ENCODE measurements around the gene ARAP3. TPM values are rescaled to one million over a fixed set of nuclear protein-coding genes. Genes with fewer than 3 reads are reported as not detected.

ARAP3 gene
- total RNA-seq, 1 donor from 2014 or later: 6.2 TPM

DNA sequence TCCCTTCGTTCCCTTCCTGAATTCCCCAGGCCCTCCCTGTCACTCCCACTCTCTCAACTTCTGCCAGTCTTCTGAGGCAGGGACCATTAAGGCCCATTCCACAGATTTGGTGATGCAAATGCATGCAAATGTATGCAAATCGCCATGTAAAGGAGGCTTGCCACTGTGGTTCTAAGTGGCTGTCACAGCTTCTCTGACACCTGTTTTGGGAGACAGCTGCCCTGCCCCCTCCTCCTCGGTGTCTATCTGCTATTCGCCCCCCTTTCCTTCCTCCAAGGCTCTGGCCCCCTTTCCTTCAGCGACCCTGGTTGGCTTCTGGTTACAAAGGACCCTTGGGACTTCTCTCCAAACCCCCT is 10.5 kb upstream of the ARAP3 start:
- Mint-ChIP-seq H3K4me1 (ENCODE audit: low read depth) (peaks cover 1% of the 10 kb centered on the region), H3K4me3 (ENCODE audit: low read depth) (peak overlapping the region; percentile 51), H3K27me3 (peaks cover 76% of the 10 kb centered on the region), H3K36me3 (ENCODE audit: insufficient read depth) (no peaks in the 10 kb centered on the region), H3K27ac (no peak overlapping the region), H3K9me3 (ENCODE audit: low read depth) (no peaks in the 10 kb centered on the region)
- DNase-seq (ENCODE audit: low spot score, unreplicated experiment): no peak
- TF ChIP-seq, protein P1, sequence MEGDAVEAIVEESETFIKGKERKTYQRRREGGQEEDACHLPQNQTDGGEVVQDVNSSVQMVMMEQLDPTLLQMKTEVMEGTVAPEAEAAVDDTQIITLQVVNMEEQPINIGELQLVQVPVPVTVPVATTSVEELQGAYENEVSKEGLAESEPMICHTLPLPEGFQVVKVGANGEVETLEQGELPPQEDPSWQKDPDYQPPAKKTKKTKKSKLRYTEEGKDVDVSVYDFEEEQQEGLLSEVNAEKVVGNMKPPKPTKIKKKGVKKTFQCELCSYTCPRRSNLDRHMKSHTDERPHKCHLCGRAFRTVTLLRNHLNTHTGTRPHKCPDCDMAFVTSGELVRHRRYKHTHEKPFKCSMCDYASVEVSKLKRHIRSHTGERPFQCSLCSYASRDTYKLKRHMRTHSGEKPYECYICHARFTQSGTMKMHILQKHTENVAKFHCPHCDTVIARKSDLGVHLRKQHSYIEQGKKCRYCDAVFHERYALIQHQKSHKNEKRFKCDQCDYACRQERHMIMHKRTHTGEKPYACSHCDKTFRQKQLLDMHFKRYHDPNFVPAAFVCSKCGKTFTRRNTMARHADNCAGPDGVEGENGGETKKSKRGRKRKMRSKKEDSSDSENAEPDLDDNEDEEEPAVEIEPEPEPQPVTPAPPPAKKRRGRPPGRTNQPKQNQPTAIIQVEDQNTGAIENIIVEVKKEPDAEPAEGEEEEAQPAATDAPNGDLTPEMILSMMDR (IDR thresholded peaks at IDR 0.05; ENCODE audit: unreplicated experiment): no peak

DNA sequence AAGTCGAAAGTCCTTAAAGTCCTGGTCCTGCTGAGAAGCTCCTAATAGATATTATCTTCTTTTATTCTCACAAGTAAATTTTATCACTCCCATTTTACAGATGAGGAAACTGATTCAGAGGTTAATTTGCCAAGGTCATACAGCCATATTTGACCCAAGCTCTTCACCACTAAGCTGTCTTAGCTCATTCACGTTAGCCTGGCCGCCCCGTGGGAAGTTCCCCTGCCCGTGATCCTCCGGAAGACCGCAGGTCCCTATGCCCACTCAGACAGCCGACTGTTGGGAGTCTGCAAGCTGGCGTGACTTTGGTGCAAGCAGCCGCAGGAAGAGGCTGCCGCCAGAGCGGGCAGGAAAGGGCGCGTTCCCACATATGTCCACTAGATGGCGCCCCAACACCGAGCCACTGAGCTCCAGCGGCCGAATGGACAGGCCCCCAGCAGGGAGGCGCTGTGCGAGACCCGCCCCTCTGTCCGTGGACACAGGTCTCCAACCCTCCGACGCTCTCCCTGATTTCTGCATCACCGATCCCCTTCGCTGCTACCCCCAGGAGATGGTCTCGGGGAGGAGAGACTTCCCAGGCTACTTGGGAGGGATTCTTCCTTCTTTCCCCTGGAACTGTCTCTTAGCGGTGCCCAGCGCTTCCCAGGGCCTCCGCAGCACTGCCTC is 10.0 kb upstream of the ARAP3 start:
- Mint-ChIP-seq H3K4me3 (ENCODE audit: low read depth) (peak overlapping the region; percentile 51), H3K27ac (no peak overlapping the region), H3K9me3 (ENCODE audit: low read depth) (no peaks in the 10 kb centered on the region), H3K36me3 (ENCODE audit: insufficient read depth) (no peaks in the 10 kb centered on the region), H3K4me1 (ENCODE audit: low read depth) (peaks cover 1% of the 10 kb centered on the region), H3K27me3 (peaks cover 71% of the 10 kb centered on the region)
- TF ChIP-seq, protein P1 (IDR thresholded peaks at IDR 0.05; ENCODE audit: unreplicated experiment): peak; percentile 97
- peak; percentile 89 for DNase-seq (ENCODE audit: low spot score, unreplicated experiment)

DNA sequence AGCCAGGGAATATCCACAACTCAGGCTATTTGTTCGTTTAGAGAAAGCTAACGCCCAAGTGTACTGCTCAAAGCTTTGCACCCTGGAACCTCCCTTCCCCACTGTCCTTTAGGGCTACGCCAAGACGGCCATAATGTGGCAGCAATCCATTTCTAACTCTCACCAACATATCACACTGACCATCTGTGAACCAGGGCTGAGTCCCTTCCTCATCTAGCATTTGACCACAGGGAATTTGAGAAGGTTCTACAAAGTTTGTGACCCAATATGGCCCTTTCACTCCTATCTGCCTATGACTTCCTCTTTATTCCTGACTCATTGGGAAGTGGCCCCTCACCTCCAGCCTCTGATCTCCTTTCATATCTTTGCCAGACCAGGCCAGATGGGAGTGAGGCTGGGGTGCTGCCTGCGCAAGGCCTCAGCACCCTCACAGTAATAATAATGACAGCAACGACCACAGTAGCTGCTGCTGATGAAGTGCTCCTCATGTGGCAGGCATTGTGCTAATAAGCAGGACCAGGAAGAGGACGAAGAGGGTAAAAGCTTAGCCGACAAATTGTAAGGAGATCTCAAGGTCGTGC is 9.3 kb upstream of the ARAP3 start:
- H3K9me3 Mint-ChIP-seq (ENCODE audit: low read depth): no peaks in the 10 kb centered on the region
- H3K4me1 Mint-ChIP-seq (ENCODE audit: low read depth): peaks cover 1% of the 10 kb centered on the region
- H3K36me3 Mint-ChIP-seq (ENCODE audit: insufficient read depth): no peaks in the 10 kb centered on the region
- DNase-seq (ENCODE audit: low spot score, unreplicated experiment): no peak
- peaks cover 69% of the 10 kb centered on the region for H3K27me3 Mint-ChIP-seq
- no peak overlapping the region for H3K27ac Mint-ChIP-seq
- TF ChIP-seq, protein P1 (IDR thresholded peaks at IDR 0.05; ENCODE audit: unreplicated experiment): no peak
- no peak overlapping the region for H3K4me3 Mint-ChIP-seq (ENCODE audit: low read depth)

DNA sequence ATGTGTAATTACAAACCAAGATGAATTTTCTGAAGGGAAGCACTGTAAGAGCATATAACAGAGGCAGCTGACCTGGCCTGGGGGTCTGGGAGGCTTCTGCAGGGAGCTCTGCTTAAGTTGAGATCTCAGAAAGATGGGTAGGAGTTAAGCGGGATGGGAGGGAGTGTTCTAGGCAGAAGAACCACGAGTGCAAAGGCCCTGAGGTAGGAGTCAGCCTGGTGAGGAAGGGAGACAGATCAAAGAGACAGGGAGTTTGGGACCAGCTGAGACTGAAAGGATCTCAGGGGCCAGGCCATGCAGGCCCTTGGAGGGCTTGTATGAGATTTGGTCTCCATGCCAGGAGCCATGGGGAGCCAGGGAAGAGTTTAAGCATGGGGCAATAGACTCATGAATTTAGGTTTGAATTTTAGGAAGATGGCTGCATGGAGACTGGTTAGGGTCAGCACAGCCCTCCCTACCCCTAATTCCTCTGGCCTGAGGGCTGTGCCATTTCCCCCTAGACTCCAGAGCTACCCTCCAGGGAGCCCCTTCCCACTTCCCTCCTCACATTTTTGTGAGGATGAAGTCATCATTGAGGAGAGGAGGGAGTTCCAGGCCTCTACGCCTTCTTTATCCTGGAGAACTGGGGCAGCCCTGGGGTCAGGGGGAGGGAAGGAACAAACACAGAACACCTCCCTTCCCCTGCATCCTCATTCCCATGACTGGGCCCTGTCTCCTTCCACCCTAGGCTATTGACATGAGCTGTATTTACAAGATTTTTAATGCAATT is 4.8 kb upstream of the ARAP3 start:
- TF ChIP-seq, protein P1 (IDR thresholded peaks at IDR 0.05; ENCODE audit: unreplicated experiment): no peak
- no peak overlapping the region for H3K4me3 Mint-ChIP-seq (ENCODE audit: low read depth)
- H3K27ac Mint-ChIP-seq: no peak overlapping the region
- peaks cover 54% of the 10 kb centered on the region for H3K27me3 Mint-ChIP-seq
- no peaks in the 10 kb centered on the region for H3K9me3 Mint-ChIP-seq (ENCODE audit: low read depth)
- H3K4me1 Mint-ChIP-seq (ENCODE audit: low read depth): no peaks in the 10 kb centered on the region
- H3K36me3 Mint-ChIP-seq (ENCODE audit: insufficient read depth): no peaks in the 10 kb centered on the region
- no peak for DNase-seq (ENCODE audit: low spot score, unreplicated experiment)

DNA sequence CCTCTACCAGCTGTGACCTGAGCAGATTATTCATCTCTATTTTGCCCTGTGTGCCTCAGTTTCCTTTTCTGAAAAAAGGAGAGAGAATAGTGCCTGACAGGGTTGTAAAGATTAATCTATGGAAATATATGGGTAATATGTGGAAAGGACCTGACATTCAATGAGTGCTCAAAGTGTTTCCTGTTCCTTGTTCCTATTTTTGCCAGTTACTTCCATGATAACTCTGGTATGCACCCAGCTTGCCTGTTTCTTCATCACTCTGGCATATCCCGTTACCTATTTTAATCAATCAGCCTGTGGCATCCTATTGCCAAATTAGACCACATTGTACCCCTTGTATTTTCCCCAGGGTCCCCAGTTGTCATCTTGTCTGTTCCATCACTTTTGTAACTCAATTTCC is 3.6 kb upstream of the ARAP3 start:
- Mint-ChIP-seq H3K4me3 (ENCODE audit: low read depth) (no peak overlapping the region), H3K9me3 (ENCODE audit: low read depth) (no peaks in the 10 kb centered on the region), H3K27ac (no peak overlapping the region), H3K27me3 (peaks cover 50% of the 10 kb centered on the region), H3K36me3 (ENCODE audit: insufficient read depth) (no peaks in the 10 kb centered on the region), H3K4me1 (ENCODE audit: low read depth) (peaks cover 5% of the 10 kb centered on the region)
- TF ChIP-seq, protein P1 (IDR thresholded peaks at IDR 0.05; ENCODE audit: unreplicated experiment): no peak
- DNase-seq (ENCODE audit: low spot score, unreplicated experiment): no peak

All from progenitor cell of endocrine pancreas (in vitro differentiated cells).